Measurements from ENCODE around the gene MYO5A.
"Not testable (repeated sequence)": the region's sequence is repeated elsewhere in the genome, so short reads cannot be mapped to it uniquely, and the experiment has no call there.

Gene MYO5A

GRCh38 chr15:52520421-52520820, 8.3 kb downstream of the MYO5A start:
- Histone ChIP-seq H3K27me3 (replicated peaks in 2 of 5; ENCODE audit: control insufficient read depth in 4 of 5, insufficient read depth in 5 of 5, low read length in 4 of 5) (no peaks in the 10 kb centered on the region), H3K36me3 (ENCODE audit: control insufficient read depth in 4 of 4, insufficient read depth in 4 of 4, low read length in 3 of 4) (no peaks in the 10 kb centered on the region), H3K9me3 (ENCODE audit: control extremely low read depth in 1 of 5, control insufficient read depth in 4 of 5, insufficient read depth in 2 of 5, low read depth in 1 of 5, low read length in 4 of 5) (no peaks in the 10 kb centered on the region), H3K4me1 (ENCODE audit: control extremely low read depth in 1 of 4, control insufficient read depth in 4 of 4, insufficient read depth in 4 of 4, low read length in 3 of 4) (peaks cover 0 to 15% (median 5%) of the 10 kb centered on the region in 4 experiments), H3K4me3 (ENCODE audit: control insufficient read depth in 1 of 7, extremely low read depth in 1 of 7, insufficient read depth in 4 of 7, low read depth in 2 of 7, low read length in 6 of 7) (no peak overlapping the region), H3K27ac (ENCODE audit: insufficient read depth in 1 of 2, low read depth in 1 of 2, low read length in 2 of 2, poor library complexity in 1 of 2, severe bottlenecking in 2 of 2) (no peak overlapping the region)
- ChIA-PET POLR2A (no interaction called here), CTCF (interaction anchor here (0.7 kb wide), 1 partner anchor 11 kb away, joined by 3 read pairs; no protein-coding TSS in a partner anchor)
- DNase-seq = no peak

GRCh38 chr15:52518487-52519371, 10.0 kb downstream of the MYO5A start:
- peak in 2 of 3 donors; percentile 50 to 68 for DNase-seq

GRCh38 chr15:52517014-52517413, 11.7 kb downstream of the MYO5A start:
- peaks cover 0 to 15% (median 5%) of the 10 kb centered on the region in 4 experiments for H3K4me1 ChIP-seq (ENCODE audit: control extremely low read depth in 1 of 4, control insufficient read depth in 4 of 4, insufficient read depth in 4 of 4, low read length in 3 of 4)
- H3K36me3 ChIP-seq (ENCODE audit: control insufficient read depth in 4 of 4, insufficient read depth in 4 of 4, low read length in 3 of 4) = no peaks in the 10 kb centered on the region
- H3K4me3 ChIP-seq (ENCODE audit: control insufficient read depth in 1 of 7, extremely low read depth in 1 of 7, insufficient read depth in 4 of 7, low read depth in 2 of 7, low read length in 6 of 7) = no peak overlapping the region
- POLR2A ChIA-PET = no interaction called here
- H3K27me3 ChIP-seq (replicated peaks in 2 of 5; ENCODE audit: control insufficient read depth in 4 of 5, insufficient read depth in 5 of 5, low read length in 4 of 5) = no peaks in the 10 kb centered on the region
- no peaks in the 10 kb centered on the region for H3K9me3 ChIP-seq (ENCODE audit: control extremely low read depth in 1 of 5, control insufficient read depth in 4 of 5, insufficient read depth in 2 of 5, low read depth in 1 of 5, low read length in 4 of 5)
- H3K27ac ChIP-seq (ENCODE audit: insufficient read depth in 1 of 2, low read depth in 1 of 2, low read length in 2 of 2, poor library complexity in 1 of 2, severe bottlenecking in 2 of 2) = no peak overlapping the region
- WGBS (ENCODE audit: insufficient coverage) = 100% methylated on average over 1 of the region's 1 CpG
- CTCF ChIA-PET = no interaction called here
- no peak for DNase-seq

More at GRCh38 chr15:52518487-52519371, 10.0 kb downstream of the MYO5A start:
- H3K4me3 ChIP-seq (ENCODE audit: control insufficient read depth in 1 of 7, extremely low read depth in 1 of 7, insufficient read depth in 4 of 7, low read depth in 2 of 7, low read length in 6 of 7) = peak overlapping the region in 1 of 7 experiments; percentile 41
- no peaks in the 10 kb centered on the region for H3K27me3 ChIP-seq (replicated peaks in 2 of 5; ENCODE audit: control insufficient read depth in 4 of 5, insufficient read depth in 5 of 5, low read length in 4 of 5)
- H3K4me1 ChIP-seq (ENCODE audit: control extremely low read depth in 1 of 4, control insufficient read depth in 4 of 4, insufficient read depth in 4 of 4, low read length in 3 of 4) = peaks cover 0 to 15% (median 5%) of the 10 kb centered on the region in 4 experiments
- H3K27ac ChIP-seq (ENCODE audit: insufficient read depth in 1 of 2, low read depth in 1 of 2, low read length in 2 of 2, poor library complexity in 1 of 2, severe bottlenecking in 2 of 2) = no peak overlapping the region
- 50% methylated on average over 6 of the region's 8 CpGs for WGBS (ENCODE audit: insufficient coverage)
- H3K9me3 ChIP-seq (ENCODE audit: control extremely low read depth in 1 of 5, control insufficient read depth in 4 of 5, insufficient read depth in 2 of 5, low read depth in 1 of 5, low read length in 4 of 5) = no peaks in the 10 kb centered on the region
- H3K36me3 ChIP-seq (ENCODE audit: control insufficient read depth in 4 of 4, insufficient read depth in 4 of 4, low read length in 3 of 4) = no peaks in the 10 kb centered on the region
- CTCF ChIA-PET = interaction anchor here (1.0 kb wide), 1 partner anchor 19 kb away, joined by 4 read pairs; no protein-coding TSS in a partner anchor
- POLR2A ChIA-PET = no interaction called here

- 100% methylated on average over 1 of the region's 2 CpGs for WGBS (ENCODE audit: insufficient coverage)
- DNase-seq = no peak
Measured at GRCh38 chr15:52515343-52515742, 13.3 kb downstream of the MYO5A start.

GRCh38 chr15:52514482-52514881, 14.2 kb downstream of the MYO5A start:
- no peak overlapping the region for H3K27ac ChIP-seq (ENCODE audit: insufficient read depth in 1 of 2, low read depth in 1 of 2, low read length in 2 of 2, poor library complexity in 1 of 2, severe bottlenecking in 2 of 2)
- H3K4me1 ChIP-seq (ENCODE audit: control extremely low read depth in 1 of 4, control insufficient read depth in 4 of 4, insufficient read depth in 4 of 4, low read length in 3 of 4) = peaks cover 0 to 15% (median 6%) of the 10 kb centered on the region in 4 experiments
- H3K27me3 ChIP-seq (replicated peaks in 2 of 5; ENCODE audit: control insufficient read depth in 4 of 5, insufficient read depth in 5 of 5, low read length in 4 of 5) = no peaks in the 10 kb centered on the region
- no peak overlapping the region for H3K4me3 ChIP-seq (ENCODE audit: control insufficient read depth in 1 of 7, extremely low read depth in 1 of 7, insufficient read depth in 4 of 7, low read depth in 2 of 7, low read length in 6 of 7)
- no peaks in the 10 kb centered on the region for H3K9me3 ChIP-seq (ENCODE audit: control extremely low read depth in 1 of 5, control insufficient read depth in 4 of 5, insufficient read depth in 2 of 5, low read depth in 1 of 5, low read length in 4 of 5)
- POLR2A ChIA-PET = no interaction called here
- no peaks in the 10 kb centered on the region for H3K36me3 ChIP-seq (ENCODE audit: control insufficient read depth in 4 of 4, insufficient read depth in 4 of 4, low read length in 3 of 4)
- no peak for DNase-seq
- CTCF ChIA-PET = interaction anchor here (0.8 to 1.2 kb wide), 2 partner anchors 20 to 89 kb away, joined by 3 read pairs; no protein-coding TSS in a partner anchor
- 100% methylated on average over 1 of the region's 1 CpG for WGBS (ENCODE audit: insufficient coverage)

More at GRCh38 chr15:52515343-52515742, 13.3 kb downstream of the MYO5A start:
- Histone ChIP-seq H3K4me1 (ENCODE audit: control extremely low read depth in 1 of 4, control insufficient read depth in 4 of 4, insufficient read depth in 4 of 4, low read length in 3 of 4) (peaks cover 0 to 15% (median 5%) of the 10 kb centered on the region in 4 experiments), H3K27me3 (replicated peaks in 2 of 5; ENCODE audit: control insufficient read depth in 4 of 5, insufficient read depth in 5 of 5, low read length in 4 of 5) (no peaks in the 10 kb centered on the region), H3K4me3 (ENCODE audit: control insufficient read depth in 1 of 7, extremely low read depth in 1 of 7, insufficient read depth in 4 of 7, low read depth in 2 of 7, low read length in 6 of 7) (no peak overlapping the region), H3K27ac (ENCODE audit: insufficient read depth in 1 of 2, low read depth in 1 of 2, low read length in 2 of 2, poor library complexity in 1 of 2, severe bottlenecking in 2 of 2) (no peak overlapping the region), H3K36me3 (ENCODE audit: control insufficient read depth in 4 of 4, insufficient read depth in 4 of 4, low read length in 3 of 4) (no peaks in the 10 kb centered on the region), H3K9me3 (ENCODE audit: control extremely low read depth in 1 of 5, control insufficient read depth in 4 of 5, insufficient read depth in 2 of 5, low read depth in 1 of 5, low read length in 4 of 5) (no peaks in the 10 kb centered on the region)
- POLR2A ChIA-PET = no interaction called here
- CTCF ChIA-PET = interaction anchor here (0.8 to 1.2 kb wide), 2 partner anchors 20 to 88 kb away, joined by 3 read pairs; no protein-coding TSS in a partner anchor

- 99% methylated on average over 7 of the region's 8 CpGs for WGBS (ENCODE audit: insufficient coverage)
- H3K27ac ChIP-seq (ENCODE audit: insufficient read depth in 1 of 2, low read depth in 1 of 2, low read length in 2 of 2, poor library complexity in 1 of 2, severe bottlenecking in 2 of 2); DNase-seq; H3K4me3 ChIP-seq (ENCODE audit: control insufficient read depth in 1 of 7, extremely low read depth in 1 of 7, insufficient read depth in 4 of 7, low read depth in 2 of 7, low read length in 6 of 7); H3K4me1 ChIP-seq (ENCODE audit: control extremely low read depth in 1 of 4, control insufficient read depth in 4 of 4, insufficient read depth in 4 of 4, low read length in 3 of 4); CTCF ChIA-PET; H3K9me3 ChIP-seq (ENCODE audit: control extremely low read depth in 1 of 5, control insufficient read depth in 4 of 5, insufficient read depth in 2 of 5, low read depth in 1 of 5, low read length in 4 of 5); H3K36me3 ChIP-seq (ENCODE audit: control insufficient read depth in 4 of 4, insufficient read depth in 4 of 4, low read length in 3 of 4); H3K27me3 ChIP-seq (replicated peaks in 2 of 5; ENCODE audit: control insufficient read depth in 4 of 5, insufficient read depth in 5 of 5, low read length in 4 of 5); POLR2A ChIA-PET: not testable (repeated sequence)
Measured at GRCh38 chr15:52512869-52513268, 15.8 kb downstream of the MYO5A start.

- H3K27me3 ChIP-seq (replicated peaks in 2 of 5; ENCODE audit: control insufficient read depth in 4 of 5, insufficient read depth in 5 of 5, low read length in 4 of 5) = no peaks in the 10 kb centered on the region
- 95% methylated on average over 2 of the region's 2 CpGs for WGBS (ENCODE audit: insufficient coverage)
- H3K4me1 ChIP-seq (ENCODE audit: control extremely low read depth in 1 of 4, control insufficient read depth in 4 of 4, insufficient read depth in 4 of 4, low read length in 3 of 4) = peaks cover 0 to 5% (median 0%) of the 10 kb centered on the region in 4 experiments
- ChIA-PET CTCF (interaction anchor here (1.4 kb wide), 1 partner anchor 44 kb away, joined by 3 read pairs; no protein-coding TSS in a partner anchor), POLR2A (no interaction called here)
- H3K4me3 ChIP-seq (ENCODE audit: control insufficient read depth in 1 of 7, extremely low read depth in 1 of 7, insufficient read depth in 4 of 7, low read depth in 2 of 7, low read length in 6 of 7) = no peak overlapping the region
- no peak for DNase-seq
- no peaks in the 10 kb centered on the region for H3K36me3 ChIP-seq (ENCODE audit: control insufficient read depth in 4 of 4, insufficient read depth in 4 of 4, low read length in 3 of 4)
- no peak overlapping the region for H3K27ac ChIP-seq (ENCODE audit: insufficient read depth in 1 of 2, low read depth in 1 of 2, low read length in 2 of 2, poor library complexity in 1 of 2, severe bottlenecking in 2 of 2)
- H3K9me3 ChIP-seq (ENCODE audit: control extremely low read depth in 1 of 5, control insufficient read depth in 4 of 5, insufficient read depth in 2 of 5, low read depth in 1 of 5, low read length in 4 of 5) = no peaks in the 10 kb centered on the region
Measured at GRCh38 chr15:52511084-52511483, 17.6 kb downstream of the MYO5A start.
